ENCODE results near the gene OR51B2.
"Not testable (repeated sequence)": the region's sequence is repeated elsewhere in the genome, so short reads cannot be mapped to it uniquely, and the experiment has no call there.

DNA sequence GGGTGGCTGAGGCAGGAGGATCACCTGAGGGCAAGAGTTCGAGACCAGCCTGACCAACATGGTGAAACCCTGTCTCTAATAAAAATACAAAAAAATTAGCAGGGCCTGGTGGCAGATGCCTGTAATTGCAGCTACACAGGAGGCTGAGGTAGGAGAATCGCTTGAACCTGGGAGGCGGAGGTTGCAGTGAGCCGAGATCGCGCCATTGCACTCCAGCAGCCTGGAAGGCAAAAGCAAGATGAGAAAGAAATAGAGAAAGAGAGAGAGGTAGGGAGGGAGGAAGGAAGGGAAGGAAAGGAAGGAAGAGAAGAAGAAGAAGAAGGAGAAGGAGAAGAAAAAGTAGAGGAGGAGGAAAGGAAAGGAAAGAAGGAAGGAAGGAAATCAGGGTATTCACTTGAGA lies 42.3 kb upstream of the OR51B2 start:
- TF ChIP-seq POLR2A, POLR2AphosphoS5, EP300 (IDR thresholded peaks at IDR 0.05): not testable (repeated sequence)
- TF ChIP-seq, protein P1, sequence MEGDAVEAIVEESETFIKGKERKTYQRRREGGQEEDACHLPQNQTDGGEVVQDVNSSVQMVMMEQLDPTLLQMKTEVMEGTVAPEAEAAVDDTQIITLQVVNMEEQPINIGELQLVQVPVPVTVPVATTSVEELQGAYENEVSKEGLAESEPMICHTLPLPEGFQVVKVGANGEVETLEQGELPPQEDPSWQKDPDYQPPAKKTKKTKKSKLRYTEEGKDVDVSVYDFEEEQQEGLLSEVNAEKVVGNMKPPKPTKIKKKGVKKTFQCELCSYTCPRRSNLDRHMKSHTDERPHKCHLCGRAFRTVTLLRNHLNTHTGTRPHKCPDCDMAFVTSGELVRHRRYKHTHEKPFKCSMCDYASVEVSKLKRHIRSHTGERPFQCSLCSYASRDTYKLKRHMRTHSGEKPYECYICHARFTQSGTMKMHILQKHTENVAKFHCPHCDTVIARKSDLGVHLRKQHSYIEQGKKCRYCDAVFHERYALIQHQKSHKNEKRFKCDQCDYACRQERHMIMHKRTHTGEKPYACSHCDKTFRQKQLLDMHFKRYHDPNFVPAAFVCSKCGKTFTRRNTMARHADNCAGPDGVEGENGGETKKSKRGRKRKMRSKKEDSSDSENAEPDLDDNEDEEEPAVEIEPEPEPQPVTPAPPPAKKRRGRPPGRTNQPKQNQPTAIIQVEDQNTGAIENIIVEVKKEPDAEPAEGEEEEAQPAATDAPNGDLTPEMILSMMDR (IDR thresholded peaks at IDR 0.05) = not testable (repeated sequence)

Data from sigmoid colon (tissue), 4 donors.